GM18858 (cell line): ENCODE measurements around the gene RGS6.

Source experiments
- ATAC-seq: cut with Tn5 transposase; IDR thresholded peaks from one replicate; pipeline ENCODE4 v1.9.1; 2021; ENCODE audit not compliant: unreplicated experiment

RGS6 gene

DNA sequence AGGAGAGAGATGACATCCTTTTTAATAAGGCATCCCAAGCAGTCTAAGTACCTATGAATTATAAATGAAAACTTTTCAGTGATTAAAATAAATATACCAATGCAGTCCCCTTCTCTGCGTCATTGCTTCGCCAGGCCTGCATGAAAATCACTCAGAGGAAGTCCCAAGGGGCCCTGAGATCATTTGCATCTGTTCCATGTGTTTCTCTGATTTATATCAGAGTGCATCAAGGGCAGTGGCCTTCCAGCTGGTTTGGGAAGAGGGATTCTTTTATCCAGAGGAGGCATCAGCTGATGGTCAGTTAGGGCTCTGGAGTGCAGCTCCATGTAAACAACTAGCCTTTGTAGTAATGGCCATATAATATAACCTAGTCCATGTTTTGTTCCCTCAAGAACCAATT lies 210.1 kb downstream of the RGS6 start:
- no peak for ATAC-seq

DNA sequence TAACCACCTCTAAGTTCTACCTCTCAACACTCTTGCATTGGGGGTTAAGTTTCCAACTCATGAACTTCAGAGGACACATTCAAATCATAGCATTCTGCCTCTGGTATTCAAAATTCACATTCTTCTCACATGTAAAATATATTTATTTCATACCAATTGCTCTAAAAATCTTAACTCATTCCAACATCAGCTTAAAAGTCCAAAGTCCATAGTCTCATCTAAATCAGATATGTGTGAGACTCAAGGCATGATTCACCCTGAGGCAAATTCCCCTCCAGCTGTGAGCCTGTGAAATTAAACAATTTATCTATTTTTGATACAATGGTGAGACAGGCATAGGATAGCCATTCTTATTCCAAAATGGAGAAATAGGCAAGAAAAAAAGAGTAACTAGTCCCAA lies 214.0 kb downstream of the RGS6 start:
- ATAC-seq = no peak

DNA sequence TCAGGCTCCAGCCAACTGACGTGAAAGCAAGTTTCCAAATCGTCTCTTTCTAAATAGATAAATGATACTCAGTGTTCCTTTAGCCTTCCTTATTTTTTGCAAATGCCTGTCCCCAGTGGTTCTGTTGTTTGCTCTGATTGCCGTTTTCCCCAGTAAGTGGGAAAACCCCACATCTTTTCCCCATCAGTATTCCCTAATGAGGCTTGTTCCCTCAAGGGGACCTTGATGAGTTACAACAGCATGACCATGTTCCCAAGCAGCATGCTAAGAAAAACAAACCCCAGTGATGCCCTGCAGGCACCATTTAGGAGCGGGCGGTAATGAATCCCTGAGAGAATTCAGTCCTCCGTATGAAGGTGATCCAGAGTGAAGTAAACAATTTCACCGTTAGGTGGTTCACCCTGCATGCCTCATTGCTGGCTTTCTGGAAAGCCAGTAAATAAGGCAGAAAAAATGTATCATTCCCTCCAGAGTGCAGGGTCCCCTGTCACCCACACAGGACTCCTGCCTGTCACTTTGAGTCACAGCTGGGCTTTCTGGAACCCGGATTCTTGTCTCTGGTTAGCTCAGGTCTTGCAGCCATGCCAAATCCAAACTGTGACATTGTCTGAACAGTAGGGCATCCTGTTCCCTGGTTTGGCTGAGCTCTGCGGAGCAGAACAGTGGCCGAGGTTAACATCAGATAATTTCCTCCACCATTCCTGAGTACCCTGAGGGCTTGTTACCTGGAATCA lies 222.6 kb downstream of the RGS6 start:
- ATAC-seq = no peak

DNA sequence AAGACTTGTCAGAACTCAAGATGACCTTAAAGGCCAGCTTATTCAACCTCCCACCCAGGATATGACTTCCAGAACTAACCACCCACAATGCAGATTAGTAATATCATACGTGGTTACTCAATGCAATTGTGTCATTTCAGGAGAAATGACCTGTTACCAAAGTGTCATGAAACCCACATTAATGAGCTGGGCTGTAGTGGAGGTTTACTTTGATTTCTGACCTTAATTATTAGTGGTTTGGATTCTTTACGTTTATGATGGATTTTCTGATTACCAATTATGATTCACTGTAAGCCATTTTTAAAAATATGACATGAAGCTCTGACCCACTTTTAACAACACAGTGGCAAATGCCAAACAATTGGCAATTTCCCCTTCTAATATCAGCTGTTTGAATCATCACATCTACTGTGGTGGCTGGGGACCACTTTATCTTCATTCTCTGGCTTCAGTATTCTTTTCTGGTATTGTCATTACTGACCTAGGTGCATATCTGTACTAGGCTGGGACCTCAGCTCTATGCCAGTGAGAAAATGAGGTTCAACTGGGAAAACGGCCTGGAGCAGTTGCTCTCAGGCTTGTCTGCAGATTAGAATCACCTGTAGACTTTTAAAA lies 223.3 kb downstream of the RGS6 start:
- no peak for ATAC-seq

DNA sequence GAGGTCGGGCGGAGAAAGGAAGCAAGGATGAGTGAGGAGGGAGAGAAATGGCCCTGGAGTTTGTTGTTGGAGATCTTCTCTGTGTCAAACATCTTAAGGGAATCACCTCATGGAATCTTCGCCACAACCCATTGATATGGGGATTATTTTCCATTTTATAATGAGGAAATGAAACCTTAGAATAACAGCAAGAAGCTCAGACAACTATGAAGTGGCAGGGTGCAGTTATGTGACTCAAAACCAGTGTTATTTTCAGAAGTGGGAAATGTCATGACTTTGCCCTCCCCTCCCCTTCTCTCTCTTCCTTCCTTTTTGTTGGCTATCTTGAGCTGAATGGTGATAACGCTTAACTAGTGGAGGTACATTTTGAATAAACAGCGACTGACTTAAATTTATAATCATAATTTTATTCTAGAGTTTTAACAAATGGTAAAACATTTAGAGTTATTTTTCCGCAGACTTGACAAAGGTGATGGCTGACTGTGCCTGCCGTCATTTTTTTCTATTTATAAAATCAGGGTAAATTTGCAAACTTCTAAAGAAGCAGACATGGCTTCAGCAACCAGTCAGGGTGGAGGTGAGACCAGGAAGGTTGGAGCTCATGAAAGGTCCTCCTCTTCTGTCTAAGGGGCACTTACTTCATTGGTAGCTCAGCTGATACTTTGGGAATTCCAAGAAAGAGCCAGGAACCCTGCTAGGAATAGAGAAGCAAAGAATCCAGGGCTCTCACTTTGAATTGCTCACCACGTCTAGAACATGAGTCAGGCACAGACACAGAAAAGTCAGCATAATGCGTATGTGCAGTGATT lies 232.4 kb downstream of the RGS6 start:
- no peak for ATAC-seq

DNA sequence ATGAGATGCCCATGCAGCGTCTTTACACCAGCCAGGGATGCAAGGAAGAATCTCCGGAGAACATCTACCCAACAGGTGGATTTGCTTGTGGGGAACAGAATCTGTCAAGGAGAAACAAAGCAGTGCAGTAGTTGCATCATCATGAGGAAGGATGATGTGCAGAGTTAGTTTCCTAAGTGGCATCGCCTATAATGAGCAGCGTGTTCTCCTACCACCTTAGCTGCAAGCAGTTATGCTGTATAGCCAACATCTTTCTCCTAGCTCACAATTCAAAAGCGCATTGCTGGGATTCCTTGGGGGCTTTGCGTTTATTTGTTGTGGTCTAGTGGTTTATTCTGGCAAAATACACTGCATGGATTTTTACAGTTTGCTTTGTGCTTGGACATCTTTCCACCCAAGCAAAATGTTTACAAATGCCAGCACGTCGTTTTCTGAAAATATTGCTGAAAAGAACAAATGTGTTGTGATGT lies 233.0 kb downstream of the RGS6 start:
- ATAC-seq = no peak

DNA sequence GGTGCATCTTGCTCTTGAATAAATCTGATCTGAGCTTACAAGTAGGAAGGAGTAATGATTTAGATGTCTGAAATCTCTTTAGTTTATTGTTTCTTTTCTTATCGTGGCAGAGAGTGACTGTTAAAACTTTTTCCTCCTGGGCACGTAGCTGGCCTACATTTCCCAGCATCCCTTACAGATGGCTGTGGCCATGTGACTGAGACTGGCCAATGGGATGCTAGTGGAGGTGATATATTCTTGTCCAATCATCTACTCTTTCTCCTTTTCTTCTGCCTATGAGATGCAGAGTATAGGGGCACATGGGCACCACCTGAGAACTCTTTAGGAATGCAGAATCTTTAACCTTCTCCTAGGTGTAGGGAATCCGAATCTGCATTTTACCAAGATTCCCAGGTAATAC lies 237.3 kb downstream of the RGS6 start:
- no peak for ATAC-seq

DNA sequence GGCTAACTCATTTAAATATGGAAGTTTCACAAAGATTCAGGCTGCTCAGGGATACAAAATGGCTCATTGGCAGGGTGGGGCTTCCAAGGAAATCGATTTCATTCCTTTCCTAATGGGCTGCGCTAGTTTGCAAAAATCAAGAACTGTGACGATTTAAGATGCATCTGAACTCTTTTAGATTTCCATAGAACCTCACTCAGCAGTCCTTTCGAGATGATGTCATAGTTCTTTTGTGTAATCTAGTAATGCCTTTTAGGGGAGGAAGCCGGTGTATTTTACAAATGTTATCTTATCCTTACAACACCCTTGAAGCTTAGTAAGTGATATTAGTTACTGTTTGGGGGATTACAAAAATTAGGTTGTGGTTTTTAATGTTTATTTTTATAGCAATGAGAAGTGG lies 239.8 kb downstream of the RGS6 start:
- ATAC-seq = no peak

DNA sequence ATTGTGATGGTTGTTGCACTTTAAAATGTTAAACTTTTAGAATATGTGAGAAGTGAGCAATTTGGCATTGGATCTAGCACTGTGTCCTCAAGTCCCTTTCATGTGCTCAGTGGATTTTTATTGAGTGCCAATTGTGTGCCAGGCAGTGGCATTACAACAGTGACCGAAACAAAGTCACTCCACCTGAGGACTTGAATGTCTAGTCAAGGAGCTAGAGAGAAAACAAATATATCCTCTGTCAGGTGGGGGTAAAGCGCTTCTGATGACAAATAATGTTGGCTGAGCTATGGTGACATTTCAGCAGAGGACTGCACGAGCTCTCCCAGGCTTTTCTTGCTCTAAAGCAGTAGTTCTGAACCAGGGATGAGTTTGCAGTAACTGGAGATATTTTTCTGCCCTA lies 240.4 kb downstream of the RGS6 start:
- ATAC-seq = no peak

DNA sequence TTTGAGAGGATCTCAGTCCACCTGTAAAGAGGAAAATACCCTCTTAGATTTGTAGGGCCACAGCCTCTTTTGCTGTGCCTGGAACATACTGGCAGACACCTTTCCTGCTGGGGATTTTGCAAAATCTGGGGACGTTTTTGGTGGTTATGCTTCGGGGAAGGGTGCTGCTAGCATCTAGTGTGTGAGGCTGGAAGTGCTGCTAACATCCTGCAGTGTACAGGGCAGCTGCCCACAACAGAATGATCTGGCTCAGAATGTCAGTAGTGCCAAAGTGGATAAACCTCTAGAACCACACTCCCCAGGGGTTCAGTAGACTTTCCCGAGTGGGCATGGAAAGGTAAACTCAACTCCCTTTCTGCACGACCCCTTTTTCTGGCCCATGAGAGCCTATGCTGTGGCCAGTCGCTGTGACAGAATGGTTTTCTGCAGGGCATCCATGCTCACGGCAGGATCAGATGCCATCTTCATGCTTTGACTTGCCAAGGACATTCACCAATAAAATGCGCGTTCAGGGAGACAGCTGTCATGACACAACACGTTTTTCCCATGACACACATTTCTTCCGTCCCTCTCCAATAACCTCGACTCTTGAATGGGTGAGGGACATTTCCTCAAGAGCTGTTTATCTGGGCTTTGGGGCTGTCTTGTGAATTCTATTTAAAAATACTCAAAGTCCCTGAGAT lies 240.9 kb downstream of the RGS6 start:
- ATAC-seq = no peak

DNA sequence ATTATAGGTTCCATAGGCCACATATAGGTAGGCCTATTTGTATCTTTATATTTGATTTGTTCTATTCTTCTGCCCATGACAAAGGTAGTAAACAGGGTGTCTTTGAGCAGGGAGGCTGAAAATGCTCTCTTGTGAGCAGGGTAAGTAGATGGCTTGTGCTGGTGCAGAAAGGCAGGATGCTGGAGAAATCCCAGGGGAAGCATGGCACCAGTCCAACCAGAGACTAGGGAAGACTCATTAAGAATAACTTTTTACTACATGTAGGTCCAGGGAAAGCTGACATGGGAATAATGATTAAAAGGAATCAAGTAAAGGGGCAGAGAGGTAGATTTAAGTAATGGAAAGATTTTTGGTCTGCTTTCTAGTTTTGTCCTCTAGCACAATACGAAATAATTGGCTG lies 245.0 kb downstream of the RGS6 start:
- no peak for ATAC-seq

DNA sequence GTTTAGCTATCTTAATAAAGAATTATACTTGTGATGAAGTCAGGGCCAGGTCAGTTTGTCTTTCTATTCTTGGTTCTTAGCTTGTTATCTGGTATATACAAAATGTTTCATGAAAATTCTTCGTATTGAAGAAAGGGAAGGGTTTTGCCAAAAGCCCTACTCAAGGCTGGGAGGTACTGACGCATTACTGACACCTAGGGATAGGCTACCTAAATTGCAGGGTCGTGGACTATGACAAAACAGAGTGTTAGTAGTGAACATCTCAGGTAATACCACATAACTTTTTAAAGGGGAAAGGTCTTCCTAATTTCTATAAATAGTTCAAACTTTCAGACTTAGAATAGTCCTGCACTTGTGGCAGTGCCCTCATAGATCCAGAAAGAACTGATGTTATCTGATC lies 246.3 kb downstream of the RGS6 start:
- no peak for ATAC-seq

DNA sequence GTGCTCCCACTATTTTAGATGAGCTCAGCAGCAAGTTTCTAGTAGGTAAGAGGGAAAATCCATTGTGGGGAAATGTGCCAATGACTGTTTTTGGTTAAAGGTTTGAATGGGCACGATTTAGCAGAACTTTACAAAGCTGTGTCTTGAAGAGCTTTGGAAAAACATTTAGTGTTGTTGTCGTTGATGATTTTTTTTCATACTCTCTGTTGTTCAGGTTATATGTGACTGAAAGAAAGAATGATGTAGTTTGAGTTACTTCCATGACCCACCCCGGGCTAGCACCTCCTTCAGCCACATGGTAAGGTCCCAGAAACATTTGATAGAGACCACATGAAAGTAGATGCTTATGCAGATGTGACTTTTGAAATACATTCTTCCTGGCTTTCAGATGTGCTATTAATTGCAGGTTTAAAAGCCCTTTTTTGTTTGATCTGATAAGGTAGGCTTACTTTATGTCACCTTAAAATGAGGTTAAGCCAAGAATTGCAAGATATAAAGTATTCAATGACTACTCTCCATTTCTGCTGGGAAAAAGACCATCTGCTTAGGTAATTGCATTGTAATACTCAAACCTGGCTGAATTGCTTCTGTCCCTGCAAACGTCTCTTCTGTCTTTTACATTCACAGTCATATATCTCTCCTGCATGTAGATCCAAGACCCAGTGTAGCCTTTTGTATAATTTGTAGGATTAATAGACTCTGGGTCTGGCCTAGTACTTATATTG lies 250.6 kb downstream of the RGS6 start:
- ATAC-seq = no peak

DNA sequence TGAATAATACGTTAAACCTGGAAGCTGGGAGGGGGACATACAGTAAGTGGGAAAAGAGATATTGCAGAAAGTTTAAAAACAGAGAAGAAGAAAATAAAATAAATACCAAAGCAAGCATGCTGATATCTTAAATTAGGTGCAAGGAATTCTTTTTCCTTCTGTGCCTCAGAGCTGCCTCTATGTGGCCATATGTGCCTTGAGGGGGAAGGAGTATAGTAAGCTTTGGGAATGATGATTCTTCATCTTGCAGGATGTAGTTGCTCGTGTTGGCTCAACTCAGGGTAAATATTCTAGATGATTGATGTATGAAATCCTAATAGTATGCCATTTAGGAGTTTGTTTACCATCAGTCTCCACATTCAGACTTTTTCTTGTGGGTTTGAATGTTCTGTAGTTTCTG lies 251.4 kb downstream of the RGS6 start:
- ATAC-seq = no peak

DNA sequence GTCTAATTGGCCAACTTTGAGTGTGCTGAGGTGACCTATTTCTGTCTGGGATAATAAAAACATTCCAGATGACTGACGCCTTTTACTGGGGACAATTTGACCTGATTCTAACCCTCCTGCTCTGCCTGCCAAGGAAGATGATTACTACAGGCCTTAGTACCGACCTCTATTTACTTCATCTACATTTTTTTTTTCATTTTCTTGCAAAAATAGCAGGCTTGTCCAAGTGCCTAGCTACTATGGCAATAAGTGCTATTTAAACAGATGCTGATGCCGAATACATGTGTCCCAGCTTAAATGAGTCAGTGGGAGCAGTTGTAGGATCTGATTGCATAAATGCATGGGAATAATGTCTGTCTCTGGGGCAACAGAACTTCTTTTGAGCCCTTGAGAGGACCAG lies 254.3 kb downstream of the RGS6 start:
- no peak for ATAC-seq

DNA sequence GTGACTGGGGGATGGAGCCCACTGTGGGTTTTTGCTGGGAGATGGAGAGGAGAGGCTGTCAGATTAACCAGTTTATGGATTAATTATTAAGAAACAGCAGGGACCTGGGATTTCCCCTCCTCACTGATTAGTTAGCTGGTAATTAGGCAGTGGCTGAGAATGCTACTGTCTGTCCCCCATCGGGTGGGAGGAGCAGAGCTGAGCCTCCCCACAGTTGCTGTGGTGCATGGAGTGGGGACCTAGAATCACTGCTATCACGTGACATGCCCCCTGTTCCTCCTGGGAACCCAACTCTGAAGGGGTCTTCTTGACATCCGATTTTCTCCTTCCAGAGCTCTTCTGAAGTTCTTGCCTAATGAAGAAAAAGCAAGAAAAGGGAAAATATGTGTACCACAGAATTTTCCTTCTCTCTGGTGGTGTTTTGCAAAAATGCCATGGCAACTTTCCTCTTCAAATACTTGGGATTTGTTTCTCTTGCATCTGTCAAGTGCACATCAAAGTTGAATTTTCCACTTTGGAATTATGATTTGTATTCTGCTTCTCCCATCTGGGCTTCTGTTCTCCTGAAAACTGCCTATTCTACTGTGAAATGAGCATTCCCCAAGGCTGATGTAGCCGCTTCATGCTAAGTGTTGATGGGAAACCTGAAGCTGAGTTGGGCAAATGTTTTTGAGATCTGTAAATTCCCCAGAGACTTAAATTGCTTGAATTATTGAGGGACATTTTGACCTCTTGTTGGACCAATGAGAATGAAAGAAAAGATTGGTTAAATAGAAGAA lies 264.2 kb downstream of the RGS6 start:
- no peak for ATAC-seq

DNA sequence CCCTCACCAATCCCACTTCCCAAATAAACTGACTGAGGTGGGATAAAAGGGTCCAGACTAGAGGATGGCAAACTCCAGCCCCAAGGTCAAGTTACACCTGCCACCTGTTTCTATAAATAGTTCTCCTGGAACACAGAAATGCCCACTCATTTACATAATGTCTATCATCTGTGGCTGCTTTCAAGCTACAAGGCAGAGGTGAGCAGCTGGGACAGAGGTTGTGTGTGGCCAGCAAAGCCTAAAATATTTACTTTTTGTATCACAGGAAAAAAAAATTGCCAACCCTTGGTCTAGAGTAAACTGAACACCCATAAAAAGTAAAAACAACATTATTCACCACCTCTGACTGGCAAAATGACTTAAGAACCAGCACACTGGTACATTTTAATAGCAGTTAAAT lies 269.4 kb downstream of the RGS6 start:
- ATAC-seq = no peak

DNA sequence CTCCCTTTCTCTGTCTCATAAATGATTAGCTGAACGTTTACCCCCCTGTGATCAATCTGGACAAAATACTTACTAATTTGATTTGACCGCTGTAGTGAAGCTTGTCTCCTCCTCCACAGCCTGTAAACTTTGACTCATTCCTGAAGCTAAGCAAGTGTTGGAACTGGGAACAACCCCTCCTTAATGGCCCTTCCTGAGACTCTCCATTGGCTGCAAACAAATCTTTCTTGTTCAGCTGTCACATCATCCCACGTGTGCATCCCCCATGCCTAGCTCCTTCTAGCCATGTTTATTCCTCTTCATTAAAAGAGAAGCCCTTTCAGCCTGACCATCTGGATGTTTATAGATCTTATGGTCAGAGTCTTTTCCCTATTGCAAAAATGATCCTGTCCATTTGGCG lies 281.2 kb downstream of the RGS6 start:
- no peak for ATAC-seq

DNA sequence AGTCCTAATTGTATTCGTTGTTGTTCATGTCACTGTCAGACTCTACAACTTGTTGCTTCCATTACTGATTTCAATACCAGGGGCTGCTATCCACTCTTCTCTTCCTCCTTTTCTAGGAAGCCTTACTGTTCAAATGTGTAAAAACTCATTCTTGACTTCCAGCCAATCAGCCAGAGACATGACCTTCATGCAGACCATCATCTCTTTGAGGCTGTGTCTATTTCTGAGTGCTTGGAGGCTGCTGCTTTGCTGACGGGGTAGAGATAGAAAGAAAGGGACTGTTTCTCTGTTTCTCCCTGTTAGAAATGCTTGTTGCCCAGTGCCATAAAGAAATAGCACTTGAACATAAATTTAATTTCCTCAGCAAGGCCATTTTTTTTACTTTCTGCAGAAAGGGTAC lies 282.9 kb downstream of the RGS6 start:
- no peak for ATAC-seq

DNA sequence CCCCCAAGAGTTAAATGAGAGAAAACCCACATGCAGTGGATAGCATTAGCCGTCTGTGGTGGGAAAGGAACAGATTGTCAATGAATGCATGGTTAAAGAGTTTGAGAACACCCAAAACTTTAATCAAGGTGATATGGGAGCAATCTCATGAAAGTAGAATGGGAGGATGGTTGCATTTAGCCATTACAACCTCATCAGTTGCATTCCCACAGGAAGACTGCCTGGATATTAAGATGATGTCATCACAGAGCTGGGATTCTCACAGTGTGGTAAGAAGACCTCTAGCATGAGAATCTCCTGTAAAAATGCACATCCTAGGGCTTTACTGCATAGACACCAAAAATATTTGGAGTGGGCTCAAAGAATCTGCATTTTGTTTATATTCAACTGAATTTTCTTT lies 284.9 kb downstream of the RGS6 start:
- ATAC-seq = no peak
